IMR-90 (cell line): ENCODE results near the gene HOXB9.
A peak's percentile ranks its signal among the peaks of the same experiment; 100 is the strongest.

Source experiments
- BHLHE40 ChIP-seq: fragments of 150-350 bp; IDR thresholded peaks from 2 replicates; pipeline ENCODE4 v1.6.1; 2016; ENCODE audit warnings: mild to moderate bottlenecking, low read depth, low read length
- CEBPB ChIP-seq: IDR thresholded peaks from 2 replicates; pipeline ENCODE4 v1.6.1; 2012; ENCODE audit warnings: low read depth, low read length, improper control_type of control experiment
- CHD1 ChIP-seq: IDR thresholded peaks from 2 replicates; pipeline ENCODE4 v1.6.1; 2012; ENCODE audit warnings: low read depth, low read length, improper control_type of control experiment
- CTCF ChIP-seq: conservative IDR thresholded peaks from 2 replicates; pipeline ENCODE4 v1.5.1; 2012; ENCODE audit warnings: mild to moderate bottlenecking, low read depth, low read length, improper control_type of control experiment
- FOS ChIP-seq: fragments of 150-350 bp; IDR thresholded peaks from 2 replicates; pipeline ENCODE4 v1.6.1; 2016; ENCODE audit warnings: low read depth, low read length
- MAZ ChIP-seq: IDR thresholded peaks from 2 replicates; pipeline ENCODE4 v1.6.1; 2012; ENCODE audit warnings: low read depth, mild to moderate bottlenecking, low read length, improper control_type of control experiment, moderate library complexity, borderline replicate concordance
- MXI1 ChIP-seq: IDR thresholded peaks from 2 replicates; pipeline ENCODE4 v1.6.1; 2012; ENCODE audit warnings: low read depth, mild to moderate bottlenecking, low read length, moderate library complexity, borderline replicate concordance
- POLR2A ChIP-seq: IDR thresholded peaks from 2 replicates; pipeline ENCODE4 v1.6.1; 2012; ENCODE audit warnings: mild to moderate bottlenecking, low read depth, low read length
- RAD21 ChIP-seq: IDR thresholded peaks from 2 replicates; pipeline ENCODE4 v1.6.1; 2012; ENCODE audit warnings: low read length, improper control_type of control experiment
- RCOR1 ChIP-seq: IDR thresholded peaks from 2 replicates; pipeline ENCODE4 v1.6.1; 2012; ENCODE audit warnings: mild to moderate bottlenecking, low read length, improper control_type of control experiment; ENCODE audit not compliant: insufficient replicate concordance
- RFX5 ChIP-seq: IDR thresholded peaks from 2 replicates; pipeline ENCODE4 v1.8.0; 2012; ENCODE audit warnings: low read depth, mild to moderate bottlenecking, low read length, moderate library complexity
- SMC3 ChIP-seq: fragments of 150-350 bp; IDR thresholded peaks from 2 replicates; pipeline ENCODE4 v1.6.1; 2016; ENCODE audit warnings: low read depth, mild to moderate bottlenecking, antibody characterized with exemption, low read length, moderate library complexity
- USF2 ChIP-seq: fragments of 150-350 bp; IDR thresholded peaks from 2 replicates; pipeline ENCODE4 v1.6.1; 2017; ENCODE audit warnings: mild to moderate bottlenecking, antibody characterized with exemption, low read length, low read depth

- TF ChIP-seq CTCF (no peak), CEBPB (no peak), USF2 (no peak), POLR2A (peak; percentile 59; the same call in 1 of the 2 replicates), RCOR1 (no peak), MXI1 (no peak), SMC3 (no peak), RFX5 (no peak), MAZ (peak; percentile 86), CHD1 (no peak), RAD21 (no peak), FOS (peak; percentile 34; the same call in 1 of the 2 replicates), BHLHE40 (no peak)
These were observed 29.2 kb downstream of the HOXB9 start for GRCh38 chr17:48596735-48597527.
